Naive B cell (primary cell): ENCODE results near the gene BMP7. TPM values are rescaled to one million over a fixed set of nuclear protein-coding genes. Genes with fewer than 3 reads are reported as not detected.

Experiments used
- polyA plus RNA-seq, 6 donors: library from polyadenylated mRNA; unstranded; fragments of 300-500 nt; fragmentation: Illumina TruSeq; gene quantifications; one replicate each; pipeline ENCODE4 v1.2.3, GENCODE V29; 2021; ENCODE audit warnings: low read depth in 6 of 6

BMP7 gene
- polyA plus RNA-seq, 6 donors from 2014 or later: not detected

Other genes starting within 250 kb of the BMP7 start
- not detected for gene SPO11, start 63.2 kb upstream of the BMP7 start, polyA plus RNA-seq
- gene RAE1, start 84.6 kb upstream of the BMP7 start, polyA plus RNA-seq: 10 to 100 TPM; 31.1 to 55.1 (median 39.8) TPM
- 100 to 1,000 TPM in 5 of 6 donors, 10 to 100 TPM in 1; 80.1 to 189 (median 157) TPM for gene RBM38, start 124.8 kb upstream of the BMP7 start, polyA plus RNA-seq